LNCAP (cell line): ENCODE results near the gene KRT77.
A peak's percentile ranks its signal among the peaks of the same experiment; 100 is the strongest.

Experiments used
- CTCF ChIP-seq: fragments of 450-650 bp; IDR thresholded peaks from 2 replicates; pipeline ENCODE4 v1.5.1; 2017; ENCODE audit warnings: mild to moderate bottlenecking

Gene KRT77

DNA sequence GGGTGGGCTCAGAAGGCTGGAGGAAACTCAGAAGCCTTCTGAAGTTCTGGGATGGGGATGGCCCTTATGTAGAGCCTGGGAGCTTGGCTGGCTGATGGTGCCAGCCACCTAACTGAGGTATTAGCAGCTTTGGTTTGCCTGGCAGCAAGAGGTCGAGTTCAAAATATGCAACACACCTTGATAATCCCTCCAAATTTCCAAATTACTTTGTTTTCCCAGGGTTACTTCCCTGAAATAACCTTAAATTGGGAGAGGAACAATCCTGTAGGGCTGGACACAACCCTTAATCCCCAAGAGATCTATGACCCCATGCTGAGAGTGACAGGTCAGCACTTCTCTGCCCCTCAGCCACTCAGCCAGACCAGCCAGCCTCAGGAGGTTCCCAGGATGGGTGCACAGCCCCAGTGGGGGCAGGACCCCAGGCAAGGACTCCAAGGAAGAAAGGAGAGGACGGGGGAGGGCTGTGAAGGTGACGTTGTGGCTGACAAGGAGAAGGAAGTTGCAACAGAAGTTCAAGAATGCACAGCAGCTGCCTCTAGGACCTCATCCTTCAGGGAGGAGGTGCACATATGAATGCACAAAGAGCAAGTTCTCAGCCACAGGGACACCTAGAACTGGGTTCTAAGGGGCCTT lies 18.6 kb upstream of the KRT77 start:
- no peak for TF ChIP-seq CTCF

DNA sequence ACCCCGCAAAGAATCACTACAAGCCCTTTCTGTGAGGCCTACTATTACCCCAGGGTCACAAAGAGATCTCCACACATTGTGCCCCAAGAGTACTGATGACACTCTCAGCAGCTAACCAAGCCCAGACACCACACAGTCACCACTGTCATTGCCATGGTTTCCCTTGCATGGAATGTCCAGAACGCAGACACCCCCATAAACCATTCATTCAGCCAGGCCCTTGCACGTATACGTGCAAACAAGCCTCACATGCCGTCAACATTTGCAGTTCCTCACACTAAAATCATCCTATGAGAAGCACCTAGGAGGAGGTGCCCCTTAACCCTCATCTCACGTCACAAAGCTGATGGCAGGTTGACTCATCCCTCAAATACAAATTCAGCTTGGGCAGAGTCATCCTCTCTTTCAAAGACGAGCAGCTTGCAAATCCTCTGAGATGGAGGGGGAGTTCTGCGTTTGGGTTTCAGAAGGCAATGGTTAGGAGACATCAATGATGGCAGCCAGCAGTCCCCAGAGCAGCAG lies 17.1 kb upstream of the KRT77 start:
- no peak for TF ChIP-seq CTCF

GRCh38 chr12:52716061-52716460 lies 12.7 kb upstream of the KRT77 start:
- TF ChIP-seq CTCF: no peak

GRCh38 chr12:52715416-52715815 lies 12.1 kb upstream of the KRT77 start:
- TF ChIP-seq CTCF: peak; percentile 57

DNA sequence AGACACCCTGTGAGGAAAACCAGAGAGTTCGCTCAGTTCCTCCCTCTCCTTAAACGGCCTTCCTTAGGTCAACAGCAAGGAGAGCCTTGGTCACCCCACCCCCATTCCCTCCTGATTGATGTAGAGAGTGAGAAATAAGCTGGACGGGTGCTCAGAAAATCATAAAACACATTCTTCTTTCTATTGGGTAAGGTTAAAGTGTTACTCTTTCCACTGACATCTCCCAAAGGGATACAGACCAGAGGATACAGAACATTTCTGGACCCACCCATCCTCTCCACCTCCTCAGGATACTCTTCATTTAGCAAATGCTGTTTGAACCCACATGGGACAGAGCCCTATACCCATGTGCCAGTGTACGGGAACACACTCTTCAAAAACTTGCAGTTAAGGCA lies 11.6 kb upstream of the KRT77 start:
- TF ChIP-seq CTCF: no peak

DNA sequence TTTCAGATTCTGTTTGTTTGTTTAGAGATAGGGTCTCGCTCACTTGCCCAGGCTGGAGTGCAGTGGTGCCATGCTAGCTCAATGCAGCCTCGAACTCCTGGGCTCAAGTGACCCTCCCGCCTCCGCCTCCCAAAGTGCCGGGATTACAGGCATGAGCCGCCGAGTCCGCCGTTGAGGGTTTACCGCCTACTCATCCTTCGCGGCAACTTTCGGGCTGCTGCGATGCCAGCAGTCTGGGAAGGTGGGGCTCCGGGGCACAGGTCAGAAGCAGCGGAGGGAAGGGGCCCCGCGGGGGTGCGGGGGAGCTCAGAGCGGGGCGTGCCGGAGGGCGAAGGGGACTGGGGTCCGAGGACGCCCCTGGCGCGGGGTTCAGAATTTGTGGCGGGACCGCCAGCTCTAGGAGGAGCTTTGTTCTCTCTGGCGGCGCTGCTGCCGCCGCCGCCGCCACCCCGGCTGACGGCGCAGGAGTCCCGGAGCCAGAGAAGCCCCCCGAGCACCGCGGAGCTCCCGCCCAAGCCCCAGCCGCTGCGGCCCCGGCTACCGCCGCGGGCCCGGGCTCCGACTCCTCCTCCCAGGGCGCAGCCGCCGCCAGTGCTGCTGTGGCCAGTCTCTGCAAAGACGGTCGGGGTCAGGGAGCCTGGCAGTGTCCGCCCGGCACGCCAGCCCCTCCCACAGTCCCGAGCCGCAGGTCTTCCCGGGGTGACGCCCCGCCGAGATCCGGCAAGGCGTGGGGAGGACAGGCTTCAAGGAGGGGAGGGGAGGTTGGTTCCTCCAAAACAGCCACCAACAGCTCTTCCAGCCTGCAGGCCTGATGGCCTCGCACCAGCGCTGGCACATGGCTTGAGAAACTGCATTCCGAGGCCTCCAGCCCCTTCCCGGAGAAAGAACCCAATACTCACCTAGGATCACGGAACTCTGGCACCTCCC lies 10.9 kb upstream of the KRT77 start:
- TF ChIP-seq CTCF: no peak

GRCh38 chr12:52710730-52711129 lies 7.4 kb upstream of the KRT77 start:
- TF ChIP-seq CTCF: no peak
